Ecto neural progenitor cell (in vitro differentiated cells): ENCODE results near the gene CDRT15L2.
"Not testable (repeated sequence)": the region's sequence is repeated elsewhere in the genome, so short reads cannot be mapped to it uniquely, and the experiment has no call there.

Source experiments
- DNase-seq: peaks from one replicate; pipeline ENCODE4 v3.0.0-alpha.2; 2018; ENCODE audit warnings: low spot score

Gene CDRT15L2

DNA sequence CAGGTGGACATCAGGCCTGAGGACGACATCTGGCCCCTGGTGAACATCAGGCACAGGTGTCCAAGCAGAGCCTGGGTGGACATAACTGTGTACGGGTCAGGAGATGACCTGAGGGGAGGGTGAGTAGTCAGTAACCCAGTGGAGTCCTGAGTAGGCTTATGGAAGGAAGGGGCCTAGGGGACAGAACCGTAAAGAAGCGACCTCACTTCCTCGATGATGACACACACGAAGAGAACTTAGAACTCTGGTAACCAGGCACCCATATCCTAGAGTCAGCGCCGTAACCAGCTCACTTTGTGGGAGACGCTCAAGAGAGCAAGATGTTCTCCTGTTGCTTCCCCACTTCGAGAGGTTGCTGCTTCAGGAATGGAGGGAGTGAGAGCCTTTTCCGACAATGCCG lies at the start of gene CDRT15L2:
Gene CDRT15L2, plus strand, starts transcription at position 301 of the 400 bp plus-strand sequence. Its CDS starts 20 bp downstream, at position 321.
- DNase-seq: not testable (repeated sequence)

DNA sequence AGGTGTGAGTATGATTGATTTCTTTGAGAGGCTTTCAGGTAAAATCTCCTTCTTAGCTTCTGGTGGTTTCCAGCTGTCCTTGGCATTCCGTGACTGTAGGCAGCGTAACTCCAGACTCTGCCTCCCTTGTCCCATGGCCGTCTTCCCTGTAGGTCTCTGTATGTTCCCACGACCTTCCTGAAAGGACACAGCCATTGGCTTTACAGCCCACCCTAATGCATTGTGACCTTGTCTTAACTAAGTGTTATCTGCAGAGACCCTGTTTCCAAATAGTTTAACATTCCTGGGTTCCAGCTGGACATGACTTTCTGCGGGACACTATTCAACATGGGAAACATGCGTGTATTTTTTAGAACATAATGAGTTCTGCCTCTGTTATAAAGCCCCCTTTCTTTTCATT lies 49.4 kb upstream of the CDRT15L2 start:
- peak; percentile 35 for DNase-seq

GRCh38 chr17:20532544-20533090 lies 46.9 kb upstream of the CDRT15L2 start:
- DNase-seq: peak; percentile 51

DNA sequence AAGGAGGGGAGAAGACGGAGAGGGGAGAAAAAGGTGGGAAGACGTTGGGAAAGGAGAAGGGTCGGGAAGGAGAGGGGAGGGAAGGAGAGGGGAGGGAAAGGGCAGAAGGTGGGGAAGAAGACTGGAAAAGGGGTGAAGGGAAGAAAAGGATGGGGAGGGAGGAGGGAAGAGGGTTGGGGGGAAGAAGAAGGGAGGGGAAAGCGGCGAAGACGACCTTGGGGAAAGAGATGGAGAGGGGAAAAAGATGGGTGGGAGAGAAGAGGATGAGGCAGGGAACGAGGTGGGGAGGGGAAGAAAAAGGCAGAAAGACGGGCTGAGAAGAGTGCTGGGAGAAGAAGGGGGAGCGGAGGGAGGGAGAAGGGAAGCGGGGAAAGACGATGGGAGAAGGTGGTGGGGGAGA lies 46.3 kb upstream of the CDRT15L2 start:
- peak; percentile 49 for DNase-seq

GRCh38 chr17:20534711-20535550 lies 44.6 kb upstream of the CDRT15L2 start:
- not testable (repeated sequence) for DNase-seq

DNA sequence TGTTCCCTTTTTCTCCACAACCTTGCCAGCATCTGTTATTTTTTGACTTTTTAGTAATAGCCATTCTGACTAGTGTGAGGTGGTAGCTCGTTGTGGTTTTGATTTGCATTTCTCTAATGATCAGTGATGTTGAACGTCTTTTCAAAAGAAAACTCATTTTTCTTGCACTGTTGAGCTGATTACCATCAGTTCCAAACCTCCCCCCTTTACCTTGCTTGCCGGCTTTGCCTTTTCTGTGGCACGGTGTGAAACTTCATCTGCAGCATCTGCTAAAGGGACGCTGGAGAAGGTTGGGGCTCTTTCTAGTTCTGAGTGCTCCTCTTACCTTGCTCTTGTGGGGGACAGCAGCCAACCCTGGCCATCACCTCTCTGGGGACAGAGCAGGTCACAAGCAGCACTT lies 39.1 kb upstream of the CDRT15L2 start:
- not testable (repeated sequence) for DNase-seq

DNA sequence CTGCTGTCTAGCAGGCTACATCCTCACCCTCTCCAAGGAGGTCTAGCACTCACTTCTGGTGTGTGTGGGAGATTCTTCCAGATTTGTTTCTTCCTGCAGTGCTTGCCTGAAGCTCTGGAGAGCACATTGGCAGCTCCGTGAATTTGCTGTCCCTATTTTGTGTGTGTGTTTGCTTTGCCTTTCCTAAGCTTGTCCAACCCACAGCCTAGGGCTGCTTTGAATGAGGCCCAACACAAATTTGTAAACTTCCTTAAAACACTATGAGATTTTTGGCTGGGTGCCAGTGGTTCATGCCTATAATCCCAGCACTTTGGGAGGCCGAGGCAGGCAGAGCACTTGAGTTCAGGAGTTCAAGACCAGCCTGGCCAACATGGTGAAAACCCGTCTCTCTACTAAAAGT lies 38.7 kb upstream of the CDRT15L2 start:
- peak; percentile 19 for DNase-seq

- not testable (repeated sequence) for DNase-seq
Measured at GRCh38 chr17:20541853-20542546, 37.5 kb upstream of the CDRT15L2 start.

DNA sequence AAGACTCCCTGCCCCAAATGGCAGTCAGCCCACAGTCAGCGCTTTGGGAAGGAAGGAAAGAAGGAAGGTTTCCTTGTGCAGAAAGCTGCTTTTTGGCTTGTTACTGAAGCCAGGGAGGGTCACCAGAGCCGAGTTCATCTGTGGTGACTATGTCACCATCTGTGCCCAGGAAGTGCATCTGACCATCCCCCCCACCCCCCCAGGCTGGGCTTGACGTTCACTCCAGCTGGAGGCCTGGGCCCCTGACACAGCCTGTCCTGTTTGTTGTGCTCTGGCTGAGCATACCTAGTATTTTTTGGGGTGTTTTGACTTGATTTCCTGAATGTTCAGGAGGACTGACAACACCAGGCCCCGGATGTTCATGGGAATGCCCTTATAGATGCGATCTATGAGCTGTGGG lies 31.6 kb upstream of the CDRT15L2 start:
- DNase-seq: not testable (repeated sequence)

DNA sequence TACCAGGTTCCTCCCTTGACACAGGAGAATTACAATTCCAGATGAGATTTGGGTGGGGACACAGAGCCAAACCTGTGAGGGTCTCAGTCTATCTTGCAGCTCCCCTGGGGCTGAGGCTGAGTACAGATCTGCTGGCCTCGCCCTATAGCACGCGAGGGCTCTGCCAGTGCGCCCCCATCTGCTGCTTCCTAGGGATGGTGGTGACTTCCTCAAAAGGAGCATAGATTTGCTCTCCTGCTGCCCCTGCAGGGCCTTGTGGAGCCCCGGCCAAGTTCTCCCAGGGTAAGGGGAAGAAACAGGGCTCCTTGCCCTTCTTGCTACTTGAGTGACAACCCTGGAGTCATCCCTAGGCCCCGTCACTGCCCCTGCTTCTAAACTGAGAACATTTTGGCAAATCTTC lies 26.6 kb upstream of the CDRT15L2 start:
- not testable (repeated sequence) for DNase-seq

- DNase-seq: peak; percentile 11
Measured at GRCh38 chr17:20554728-20555127, 24.8 kb upstream of the CDRT15L2 start.

DNA sequence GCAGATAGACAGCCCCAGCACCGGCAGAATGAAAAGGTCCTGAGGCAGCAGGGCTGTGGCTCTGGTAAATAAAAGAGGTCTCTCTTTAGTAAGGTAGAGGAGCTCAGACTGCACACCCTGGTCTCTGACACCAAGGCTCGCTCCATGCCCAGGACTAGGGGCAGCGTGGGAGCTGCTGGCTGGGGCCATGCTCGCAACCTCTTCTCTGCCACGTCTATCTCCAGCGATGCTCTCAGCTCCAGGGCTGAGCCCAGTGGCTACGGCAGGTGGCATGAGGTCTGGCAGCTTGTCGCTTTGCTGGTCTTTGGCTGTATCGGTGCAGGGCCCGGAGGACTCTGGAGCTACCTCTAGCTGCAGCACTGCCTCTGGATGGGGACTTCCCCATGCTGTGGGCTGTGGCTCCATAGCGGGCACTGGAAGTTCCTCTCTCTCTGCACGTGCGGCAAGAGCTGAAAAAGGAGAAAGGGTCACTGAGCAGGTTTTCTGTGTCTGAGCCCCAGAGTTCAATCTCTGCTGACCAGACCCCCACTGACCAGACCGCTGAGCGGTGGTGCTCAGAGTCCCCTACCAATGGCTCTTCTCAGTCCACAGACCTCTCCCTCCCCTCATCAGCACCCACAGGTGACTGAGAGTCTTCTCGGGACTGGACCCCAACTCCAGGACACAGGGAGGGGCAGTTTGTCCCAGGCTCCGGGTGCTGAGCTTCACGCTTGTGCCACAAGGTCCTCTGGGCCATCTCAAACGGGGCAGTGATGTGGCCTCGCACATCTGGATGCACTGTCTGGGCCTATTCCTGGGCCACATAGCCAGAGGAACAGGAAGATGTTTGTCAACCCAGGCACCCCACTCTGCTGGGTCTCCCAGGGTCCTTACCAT lies 24.2 kb upstream of the CDRT15L2 start:
- peak; percentile 38 for DNase-seq

DNA sequence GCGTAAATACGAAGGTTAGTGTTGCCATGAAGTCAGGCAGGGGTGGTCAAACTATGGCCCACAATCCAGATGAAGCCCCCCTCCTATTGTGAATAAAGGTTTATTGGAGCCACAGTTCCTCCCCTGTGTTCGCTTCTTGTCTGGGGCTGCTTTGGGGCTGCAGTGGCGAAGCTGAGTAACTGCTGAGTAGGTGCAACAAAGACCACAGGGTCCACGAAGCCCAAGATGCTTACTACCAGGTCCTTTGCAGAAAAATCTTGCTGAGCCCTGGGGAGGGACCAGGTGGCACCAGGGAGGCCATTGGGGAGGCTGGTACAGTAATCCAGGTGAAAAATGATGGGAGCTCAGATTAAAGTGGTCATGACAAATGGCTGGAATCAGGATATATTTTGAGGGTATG lies 21.4 kb upstream of the CDRT15L2 start:
- DNase-seq: peak; percentile 13

GRCh38 chr17:20559018-20559417 lies 20.5 kb upstream of the CDRT15L2 start:
- DNase-seq: peak; percentile 36

GRCh38 chr17:20562587-20562986 lies 16.9 kb upstream of the CDRT15L2 start:
- no peak for DNase-seq

- not testable (repeated sequence) for DNase-seq
Measured at GRCh38 chr17:20565245-20565644, 14.3 kb upstream of the CDRT15L2 start.

DNA sequence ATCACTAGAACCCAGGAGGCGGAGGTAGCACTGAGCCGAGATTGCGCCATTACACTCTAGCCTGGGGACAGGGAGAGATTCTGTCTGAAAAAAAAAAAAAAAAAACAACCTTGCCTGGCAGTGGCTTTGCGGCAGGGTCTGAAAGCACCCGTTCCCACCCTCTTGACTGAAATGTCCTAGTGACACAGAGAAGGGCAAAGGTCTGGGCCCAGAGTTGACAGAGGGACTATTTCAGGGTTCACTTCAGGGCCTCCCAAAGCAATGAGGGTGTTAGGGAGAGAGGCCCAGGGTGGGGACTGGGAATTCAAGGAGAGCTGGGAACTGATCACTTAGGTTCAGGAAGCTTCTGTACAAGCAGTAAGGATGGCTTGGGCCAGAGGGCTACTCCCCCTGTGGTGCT lies 13.8 kb upstream of the CDRT15L2 start:
- DNase-seq: no peak

GRCh38 chr17:20566736-20567135 lies 12.8 kb upstream of the CDRT15L2 start:
- not testable (repeated sequence) for DNase-seq

- DNase-seq: not testable (repeated sequence)
Measured at GRCh38 chr17:20567421-20567820, 12.1 kb upstream of the CDRT15L2 start.

DNA sequence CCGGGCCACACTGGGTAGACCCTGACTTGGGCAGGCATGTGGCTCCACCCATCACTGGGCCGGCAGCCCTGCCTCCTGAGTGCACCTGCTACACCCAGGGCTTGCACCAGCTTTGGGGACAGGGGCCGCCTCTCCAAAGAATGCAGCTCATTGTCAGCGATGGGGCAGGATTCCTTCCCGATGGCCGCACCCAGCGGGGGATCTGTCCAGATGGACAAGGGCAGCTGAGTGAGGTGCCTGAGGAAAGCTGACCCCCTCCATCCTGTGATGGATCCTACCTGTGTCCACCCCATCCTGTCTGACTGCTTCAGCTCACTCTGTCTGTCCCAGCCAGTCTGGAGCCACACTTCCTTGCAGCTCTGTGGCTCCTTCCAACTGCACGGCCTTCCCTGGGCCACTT lies 10.9 kb upstream of the CDRT15L2 start:
- not testable (repeated sequence) for DNase-seq

- not testable (repeated sequence) for DNase-seq
Measured at GRCh38 chr17:20571653-20572052, 7.9 kb upstream of the CDRT15L2 start.

GRCh38 chr17:20573216-20573615 lies 6.3 kb upstream of the CDRT15L2 start:
- peak; percentile 12 for DNase-seq
